ENCODE measurements around the gene CAPG. TPM values are rescaled to one million over a fixed set of nuclear protein-coding genes. Genes with fewer than 3 reads are reported as not detected.

CAPG gene
- total RNA-seq, 1 donor, result 56.6 TPM

DNA sequence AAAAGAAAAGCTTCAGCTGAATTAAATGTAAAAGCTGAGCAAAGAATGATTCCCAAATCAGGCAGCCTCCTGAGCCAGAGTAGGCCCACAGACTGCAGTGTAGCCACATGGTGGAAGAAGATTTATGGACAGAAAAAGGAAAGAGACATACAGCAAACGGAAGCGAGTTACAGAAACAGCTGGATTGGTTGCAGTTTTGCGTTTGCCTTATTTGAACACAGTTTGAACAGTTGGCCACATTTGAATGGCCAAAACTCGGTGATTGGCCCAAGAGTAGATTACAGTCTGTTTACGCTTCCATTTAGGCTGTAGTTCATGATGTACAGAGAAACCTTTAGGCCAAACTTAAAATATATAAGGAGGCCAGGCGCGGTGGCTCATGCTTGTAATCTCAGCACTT is 43.4 kb upstream of the CAPG start:
- no peak for DNase-seq (ENCODE audit: low read depth)
- H3K4me3 ChIP-seq (ENCODE audit: low read depth, low read length), result no peak overlapping the region
- TF ChIP-seq, protein P1, sequence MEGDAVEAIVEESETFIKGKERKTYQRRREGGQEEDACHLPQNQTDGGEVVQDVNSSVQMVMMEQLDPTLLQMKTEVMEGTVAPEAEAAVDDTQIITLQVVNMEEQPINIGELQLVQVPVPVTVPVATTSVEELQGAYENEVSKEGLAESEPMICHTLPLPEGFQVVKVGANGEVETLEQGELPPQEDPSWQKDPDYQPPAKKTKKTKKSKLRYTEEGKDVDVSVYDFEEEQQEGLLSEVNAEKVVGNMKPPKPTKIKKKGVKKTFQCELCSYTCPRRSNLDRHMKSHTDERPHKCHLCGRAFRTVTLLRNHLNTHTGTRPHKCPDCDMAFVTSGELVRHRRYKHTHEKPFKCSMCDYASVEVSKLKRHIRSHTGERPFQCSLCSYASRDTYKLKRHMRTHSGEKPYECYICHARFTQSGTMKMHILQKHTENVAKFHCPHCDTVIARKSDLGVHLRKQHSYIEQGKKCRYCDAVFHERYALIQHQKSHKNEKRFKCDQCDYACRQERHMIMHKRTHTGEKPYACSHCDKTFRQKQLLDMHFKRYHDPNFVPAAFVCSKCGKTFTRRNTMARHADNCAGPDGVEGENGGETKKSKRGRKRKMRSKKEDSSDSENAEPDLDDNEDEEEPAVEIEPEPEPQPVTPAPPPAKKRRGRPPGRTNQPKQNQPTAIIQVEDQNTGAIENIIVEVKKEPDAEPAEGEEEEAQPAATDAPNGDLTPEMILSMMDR (IDR thresholded peaks at IDR 0.05; ENCODE audit: insufficient read depth, low read depth, low read length), result no peak

DNA sequence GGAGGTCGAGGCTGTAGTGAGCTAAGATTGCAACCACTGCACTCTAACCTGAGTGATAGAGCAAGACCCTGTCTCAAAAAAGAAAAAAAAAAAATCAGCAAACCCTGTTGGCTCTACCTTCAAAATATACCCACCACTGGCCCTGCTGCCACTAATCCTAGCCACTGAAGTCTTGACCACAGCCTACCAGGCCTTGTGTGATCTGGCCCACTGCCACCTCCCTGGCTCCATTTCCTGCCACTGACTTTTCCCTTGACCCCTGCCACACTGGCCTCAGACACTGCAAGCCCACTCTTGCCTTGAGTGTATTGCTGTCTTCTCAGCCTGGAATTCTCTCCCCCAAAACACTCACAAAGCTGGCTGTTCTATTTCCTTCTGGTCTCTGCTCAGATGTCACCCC is 42.1 kb upstream of the CAPG start:
- no peak overlapping the region for H3K4me3 ChIP-seq (ENCODE audit: low read depth, low read length)
- TF ChIP-seq, protein P1 (IDR thresholded peaks at IDR 0.05; ENCODE audit: insufficient read depth, low read depth, low read length), result no peak
- DNase-seq (ENCODE audit: low read depth), result no peak

DNA sequence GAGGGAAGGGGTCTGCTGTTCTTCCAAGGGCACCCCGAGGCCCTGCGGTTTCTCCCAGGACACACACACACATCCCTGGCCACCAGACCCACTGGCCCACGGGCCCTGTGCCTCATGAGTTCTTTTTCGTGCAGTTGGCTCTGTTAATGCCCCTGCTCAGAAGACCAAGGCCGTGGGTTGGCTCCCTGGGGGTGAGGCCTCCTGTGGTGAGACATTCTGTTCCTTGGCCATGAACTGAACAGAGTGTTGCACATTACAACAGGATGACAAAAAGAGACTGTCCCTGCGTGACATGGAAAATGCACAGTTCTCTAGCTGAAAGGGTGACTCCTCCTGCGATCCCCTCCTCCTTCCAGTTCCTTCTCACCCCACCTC is 39.0 kb upstream of the CAPG start:
- no peak overlapping the region for H3K4me3 ChIP-seq (ENCODE audit: low read depth, low read length)
- DNase-seq (ENCODE audit: low read depth), result no peak
- TF ChIP-seq, protein P1 (IDR thresholded peaks at IDR 0.05; ENCODE audit: insufficient read depth, low read depth, low read length), result no peak

DNA sequence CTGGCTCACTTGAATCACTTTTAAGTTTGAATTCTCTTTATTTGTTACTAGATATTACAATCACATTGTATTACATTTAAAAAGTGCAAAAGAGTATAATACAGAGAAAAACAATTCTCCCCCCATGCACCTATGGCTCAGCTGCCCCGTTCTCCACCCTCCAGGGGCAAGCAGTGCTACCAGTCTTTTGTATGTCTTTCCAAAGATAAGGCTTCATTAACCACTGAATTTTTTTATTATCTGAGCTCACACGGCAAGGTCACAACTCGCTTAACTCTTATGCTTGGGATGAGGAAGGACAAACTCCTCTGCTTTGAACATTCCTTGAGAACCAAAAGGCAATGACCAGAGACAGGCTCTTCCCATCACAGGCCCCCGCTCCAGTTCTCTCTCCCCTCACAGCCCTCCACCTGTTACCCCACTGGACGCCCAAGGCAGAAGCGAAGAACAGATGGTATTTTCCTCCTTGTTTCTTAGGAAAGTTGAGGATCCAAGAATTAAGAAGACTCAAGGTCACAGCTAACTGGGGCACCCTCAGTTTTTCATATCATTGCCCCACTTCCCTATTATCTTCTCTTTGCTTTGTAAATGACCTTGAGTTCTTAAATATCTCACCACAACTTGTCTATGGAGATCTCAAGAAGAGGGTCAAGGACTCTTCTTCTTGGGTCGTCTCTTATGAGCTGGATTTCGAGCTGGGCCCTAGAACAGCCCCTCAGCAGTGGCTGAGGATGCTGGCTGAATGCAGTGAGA is 38.5 kb upstream of the CAPG start:
- no peak overlapping the region for H3K4me3 ChIP-seq (ENCODE audit: low read depth, low read length)
- TF ChIP-seq, protein P1 (IDR thresholded peaks at IDR 0.05; ENCODE audit: insufficient read depth, low read depth, low read length), result no peak
- DNase-seq (ENCODE audit: low read depth), result no peak

DNA sequence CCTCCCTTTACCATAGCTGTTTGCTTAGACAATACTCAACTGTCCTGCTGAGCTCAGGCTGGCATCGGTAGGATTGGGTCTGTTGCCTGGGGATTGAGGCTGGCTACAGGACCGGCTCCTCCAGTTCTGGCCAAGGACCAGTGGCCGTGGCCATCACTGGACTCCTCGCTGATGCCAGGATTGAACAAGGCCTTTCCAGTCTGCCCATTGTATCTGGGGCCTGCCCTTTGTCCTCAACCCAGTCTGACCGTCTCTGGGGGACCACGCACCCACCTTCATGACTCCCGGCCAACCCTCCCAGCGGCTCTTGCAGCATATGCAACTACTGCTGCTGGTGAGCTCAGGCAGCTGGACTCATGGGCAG is 37.0 kb upstream of the CAPG start:
- TF ChIP-seq, protein P1 (IDR thresholded peaks at IDR 0.05; ENCODE audit: insufficient read depth, low read depth, low read length), result no peak
- DNase-seq (ENCODE audit: low read depth), result no peak
- no peak overlapping the region for H3K4me3 ChIP-seq (ENCODE audit: low read depth, low read length)

DNA sequence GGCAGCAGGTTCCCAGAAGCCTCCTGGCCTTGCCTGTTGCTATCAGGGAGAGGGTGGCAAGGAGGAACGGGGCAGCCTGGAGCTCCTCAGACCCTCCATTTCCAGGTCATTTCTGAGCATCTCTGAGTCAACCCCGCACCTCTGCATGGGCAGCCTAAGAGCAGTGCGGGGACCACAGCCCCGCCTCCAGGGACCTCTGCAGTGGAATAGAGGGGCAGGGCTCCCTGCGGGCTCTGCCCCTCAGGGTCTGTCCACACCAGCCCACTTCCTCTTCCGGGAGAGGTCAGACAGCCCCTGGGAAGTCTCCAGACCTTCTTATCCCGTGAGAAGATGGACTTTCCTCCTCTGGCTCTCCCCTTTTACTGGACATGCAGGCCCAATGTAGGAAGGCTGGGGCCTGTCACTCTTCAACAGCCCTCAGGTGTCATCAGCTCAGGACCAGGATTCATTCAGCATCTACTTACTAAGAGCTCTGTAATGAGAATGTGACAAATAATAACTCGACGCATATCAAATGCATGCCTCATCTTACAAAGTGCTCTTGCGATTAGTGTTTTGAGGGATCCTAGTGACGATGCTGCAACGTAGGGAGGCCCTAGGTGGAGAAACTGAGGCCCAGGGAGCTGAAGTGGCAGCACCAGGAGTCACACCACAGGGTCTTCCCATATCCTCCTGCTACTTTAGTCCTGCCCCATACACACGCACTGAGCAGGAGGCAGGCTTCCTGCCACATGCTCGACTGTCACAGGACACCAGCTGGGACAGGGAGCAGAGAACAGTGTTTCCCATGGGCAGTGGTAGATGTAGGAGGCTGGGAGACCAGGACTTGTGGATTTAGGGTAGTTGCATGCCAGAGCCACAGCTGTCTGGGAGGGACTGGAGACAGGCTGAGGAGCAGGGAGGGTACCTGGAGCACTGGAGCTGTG is 36.4 kb upstream of the CAPG start:
- TF ChIP-seq, protein P1 (IDR thresholded peaks at IDR 0.05; ENCODE audit: insufficient read depth, low read depth, low read length), result no peak
- DNase-seq (ENCODE audit: low read depth), result no peak
- no peak overlapping the region for H3K4me3 ChIP-seq (ENCODE audit: low read depth, low read length)
